22Rv1 (cell line): ENCODE data around the gene ABO.
"Not testable (repeated sequence)": the region's sequence is repeated elsewhere in the genome, so short reads cannot be mapped to it uniquely, and the experiment has no call there.

Experiments
- H3K27ac ChIP-seq: fragments of 450-650 bp; 2 replicates; pipeline ENCODE4 v1.5.1; 2017
- CTCF ChIP-seq: fragments of 450-650 bp; IDR thresholded peaks from 2 replicates; pipeline ENCODE4 v1.5.1; 2017; ENCODE audit warnings: mild to moderate bottlenecking
- ZFX ChIP-seq: fragments of 450-650 bp; IDR thresholded peaks from 2 replicates; pipeline ENCODE4 v1.6.1; 2017; ENCODE audit warnings: antibody characterized with exemption, borderline replicate concordance

The ABO gene

GRCh38 chr9:133275105-133276000, at the start of gene ABO:
TSS of gene ABO (minus strand) at chr9:133275201.
- TF ChIP-seq ZFX = no peak
- no peak for TF ChIP-seq CTCF
- no peak within 1 kb of the TSS for H3K27ac ChIP-seq

GRCh38 chr9:133323991-133324703, 49.1 kb upstream of the ABO start:
- TF ChIP-seq CTCF = no peak
- no peak for TF ChIP-seq ZFX
- no peak overlapping the region for H3K27ac ChIP-seq

- H3K27ac ChIP-seq = no peak overlapping the region
- TF ChIP-seq CTCF = no peak
- TF ChIP-seq ZFX = no peak
These were observed 48.2 kb upstream of the ABO start for GRCh38 chr9:133323211-133323610.

GRCh38 chr9:133322701-133323100, 47.7 kb upstream of the ABO start:
- no peak for TF ChIP-seq ZFX
- no peak for TF ChIP-seq CTCF
- no peak overlapping the region for H3K27ac ChIP-seq

- TF ChIP-seq ZFX (no peak), CTCF (no peak)
- H3K27ac ChIP-seq = no peak overlapping the region
These were observed 46.5 kb upstream of the ABO start for GRCh38 chr9:133321411-133321935.

- TF ChIP-seq CTCF = no peak
- TF ChIP-seq ZFX = no peak
- no peak overlapping the region for H3K27ac ChIP-seq
These were observed 45.5 kb upstream of the ABO start for GRCh38 chr9:133320421-133320881.

GRCh38 chr9:133317551-133317950, 42.5 kb upstream of the ABO start:
- not testable (repeated sequence) for H3K27ac ChIP-seq
